Smooth muscle cell (in vitro differentiated cells): ENCODE results near the gene FANCC. TPM values are rescaled to one million over a fixed set of nuclear protein-coding genes. Genes with fewer than 3 reads are reported as not detected.

Experiments used
- DNase-seq: peaks from one replicate; lab custom pipeline; 2025; ENCODE audit not compliant: unreplicated experiment; lab: John Stamatoyannopoulos, UW
- H2AFZ ChIP-seq: fragments of 200-600 bp; sonication (generic); 2 replicates; pipeline ENCODE4 v1.6.0; 2016; ENCODE audit warnings: antibody characterized with exemption, low read depth, mild to moderate bottlenecking
- H3F3A ChIP-seq: fragments of 200-600 bp; sonication (generic); 2 replicates; pipeline ENCODE4 v1.6.0; 2017; ENCODE audit warnings: antibody characterized with exemption, low read depth
- H3K27ac ChIP-seq: fragments of 200-600 bp; sonication (generic); 2 replicates; pipeline ENCODE4 v1.5.1; 2016; ENCODE audit warnings: low read depth, mild to moderate bottlenecking
- H3K27me3 ChIP-seq: fragments of 200-600 bp; sonication (generic); 2 replicates; pipeline ENCODE4 v1.6.1; 2016; ENCODE audit warnings: low read depth, mild to moderate bottlenecking
- H3K36me3 ChIP-seq: fragments of 200-600 bp; sonication (generic); 2 replicates; pipeline ENCODE4 v1.5.1; 2016; ENCODE audit warnings: low read depth
- H3K4me1 ChIP-seq: fragments of 200-600 bp; sonication (generic); 2 replicates; pipeline ENCODE4 v1.5.1; 2016; ENCODE audit warnings: low read depth
- H3K4me2 ChIP-seq: fragments of 200-600 bp; sonication (generic); 2 replicates; pipeline ENCODE4 v1.6.0; 2016; ENCODE audit warnings: mild to moderate bottlenecking
- H3K4me3 ChIP-seq: fragments of 200-600 bp; sonication (generic); 2 replicates; pipeline ENCODE4 v1.5.1; 2016; ENCODE audit warnings: mild to moderate bottlenecking
- H3K79me2 ChIP-seq: fragments of 200-600 bp; sonication (generic); 2 replicates; pipeline ENCODE4 v1.6.0; 2016; ENCODE audit warnings: low read depth, mild to moderate bottlenecking
- H3K9ac ChIP-seq: fragments of 200-600 bp; sonication (generic); 2 replicates; pipeline ENCODE4 v1.6.0; 2016; ENCODE audit warnings: low read depth
- H3K9me3 ChIP-seq: fragments of 200-600 bp; sonication (generic); replicated peaks from 2 replicates; pipeline ENCODE4 v1.5.1; 2016; ENCODE audit warnings: low read depth
- H4K20me1 ChIP-seq: fragments of 200-600 bp; sonication (generic); 2 replicates; pipeline ENCODE4 v1.6.0; 2016; ENCODE audit warnings: low read depth
- WGBS: methylation state at CpG from one replicate; pipeline ENCODE4 v1.1.7; 2016; ENCODE audit warnings: low lambda C conversion rate; 5-methylcytosine and 5-hydroxymethylcytosine counted together
- polyA plus RNA-seq: library from polyadenylated mRNA; unstranded; fragments of >200 nt; fragmentation: Nextera tagmentation; extraction: Ambion mirVana; gene quantifications from 2 replicates; pipeline ENCODE4 v1.2.1, GENCODE V29; 2016
- total RNA-seq: library from RNA; depleted of rRNA; stranded (reverse); fragments of >200 nt; gene quantifications from 2 replicates; pipeline ENCODE4 v1.2.3, GENCODE V29; 2014
- TF ChIP-seq, protein P1 (sequence below): fragments of 200-600 bp; sonication (generic); IDR thresholded peaks from 2 replicates; pipeline ENCODE4 v1.5.1; 2017; ENCODE audit warnings: borderline replicate concordance, mild to moderate bottlenecking, antibody characterized with exemption; ENCODE audit not compliant: insufficient read depth, poor library complexity, severe bottlenecking

Gene FANCC
- total and polyA plus RNA-seq, 2 experiments from 2014 or later, result 11.0 to 11.2 TPM

DNA sequence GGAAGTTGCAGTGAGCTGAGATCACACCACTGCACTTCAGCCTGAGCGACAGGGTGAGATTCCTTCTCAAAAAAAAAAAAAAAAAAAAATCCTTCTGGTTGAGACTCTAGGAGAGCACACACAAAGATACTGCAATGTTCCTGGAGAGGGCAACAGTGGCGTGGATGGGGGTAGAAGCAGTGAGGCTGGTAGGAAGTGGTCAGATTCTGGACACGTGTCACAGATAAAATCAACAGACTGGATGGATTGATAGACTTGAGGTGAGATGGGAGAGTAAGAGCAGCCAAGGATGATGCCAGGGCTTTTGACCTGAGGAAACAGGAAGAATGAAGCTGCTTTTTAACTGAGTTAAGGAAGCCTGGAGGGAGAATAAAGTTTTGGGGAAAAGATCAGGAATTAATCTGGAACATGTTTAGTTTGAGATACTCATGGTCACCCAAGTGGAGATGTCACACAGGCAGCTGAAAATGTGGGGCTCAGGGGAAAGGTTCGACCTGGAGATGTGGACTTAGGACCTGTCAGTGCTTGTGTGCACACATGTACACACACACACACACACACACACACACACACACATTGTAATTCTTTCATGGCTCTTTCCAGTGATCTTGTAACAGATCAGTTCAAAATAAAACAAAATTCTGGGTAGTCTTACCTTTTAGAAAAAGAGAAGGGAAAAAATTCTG, 88.1 kb downstream of the FANCC start:
- Histone ChIP-seq H3K4me1 (no peaks in the 10 kb centered on the region), H3K4me3 (no peak overlapping the region), H3K27me3 (no peaks in the 10 kb centered on the region), H3K36me3 (no peaks in the 10 kb centered on the region), H3K27ac (no peak overlapping the region), H2AFZ (no peak overlapping the region), H3K9me3 (no peaks in the 10 kb centered on the region), H4K20me1 (no peaks in the 10 kb centered on the region), H3K9ac (no peak overlapping the region), H3F3A (no peaks in the 10 kb centered on the region), H3K4me2 (no peak overlapping the region), H3K79me2 (no peaks in the 10 kb centered on the region)
- DNase-seq, result no peak
- WGBS, result 96% methylated on average over 4 of the region's 4 CpGs
- TF ChIP-seq, protein P1, sequence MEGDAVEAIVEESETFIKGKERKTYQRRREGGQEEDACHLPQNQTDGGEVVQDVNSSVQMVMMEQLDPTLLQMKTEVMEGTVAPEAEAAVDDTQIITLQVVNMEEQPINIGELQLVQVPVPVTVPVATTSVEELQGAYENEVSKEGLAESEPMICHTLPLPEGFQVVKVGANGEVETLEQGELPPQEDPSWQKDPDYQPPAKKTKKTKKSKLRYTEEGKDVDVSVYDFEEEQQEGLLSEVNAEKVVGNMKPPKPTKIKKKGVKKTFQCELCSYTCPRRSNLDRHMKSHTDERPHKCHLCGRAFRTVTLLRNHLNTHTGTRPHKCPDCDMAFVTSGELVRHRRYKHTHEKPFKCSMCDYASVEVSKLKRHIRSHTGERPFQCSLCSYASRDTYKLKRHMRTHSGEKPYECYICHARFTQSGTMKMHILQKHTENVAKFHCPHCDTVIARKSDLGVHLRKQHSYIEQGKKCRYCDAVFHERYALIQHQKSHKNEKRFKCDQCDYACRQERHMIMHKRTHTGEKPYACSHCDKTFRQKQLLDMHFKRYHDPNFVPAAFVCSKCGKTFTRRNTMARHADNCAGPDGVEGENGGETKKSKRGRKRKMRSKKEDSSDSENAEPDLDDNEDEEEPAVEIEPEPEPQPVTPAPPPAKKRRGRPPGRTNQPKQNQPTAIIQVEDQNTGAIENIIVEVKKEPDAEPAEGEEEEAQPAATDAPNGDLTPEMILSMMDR, result no peak

DNA sequence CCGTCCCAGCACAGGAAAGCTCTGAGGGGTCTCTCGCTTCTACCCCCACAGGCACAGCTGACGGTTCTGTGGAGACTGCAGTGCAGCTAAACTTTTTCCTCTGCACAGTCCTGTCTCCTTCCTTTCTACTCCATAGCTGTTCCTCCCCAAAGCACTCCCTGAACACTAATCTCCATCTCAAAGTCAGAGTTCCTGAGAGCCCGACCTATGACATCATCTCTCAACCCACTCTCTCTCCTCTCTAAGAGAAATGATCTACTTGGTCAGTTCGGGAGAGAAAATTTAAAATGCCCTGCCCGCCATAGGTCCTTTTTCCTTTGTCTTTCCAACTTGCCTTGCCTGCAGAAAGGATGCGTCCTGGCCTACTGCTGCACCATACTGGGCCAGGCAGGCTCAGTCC, 90.6 kb downstream of the FANCC start:
- no peak overlapping the region for H3K4me3 ChIP-seq
- H3K27me3 ChIP-seq, result no peaks in the 10 kb centered on the region
- no peaks in the 10 kb centered on the region for H3K9me3 ChIP-seq
- H2AFZ ChIP-seq, result no peak overlapping the region
- H3K4me1 ChIP-seq, result no peaks in the 10 kb centered on the region
- TF ChIP-seq, protein P1, result no peak
- 65% methylated on average over 7 of the region's 7 CpGs for WGBS
- no peaks in the 10 kb centered on the region for H4K20me1 ChIP-seq
- no peaks in the 10 kb centered on the region for H3K79me2 ChIP-seq
- H3K27ac ChIP-seq, result no peak overlapping the region
- no peak overlapping the region for H3K4me2 ChIP-seq
- no peaks in the 10 kb centered on the region for H3F3A ChIP-seq
- no peaks in the 10 kb centered on the region for H3K36me3 ChIP-seq
- no peak for DNase-seq
- no peak overlapping the region for H3K9ac ChIP-seq

GRCh38 chr9:95225726-95226106, 91.8 kb downstream of the FANCC start:
- no peak overlapping the region for H3K4me3 ChIP-seq
- DNase-seq, result no peak
- H3K9ac ChIP-seq, result no peak overlapping the region
- H3K27me3 ChIP-seq, result no peaks in the 10 kb centered on the region
- no peak overlapping the region for H3K27ac ChIP-seq
- H4K20me1 ChIP-seq, result no peaks in the 10 kb centered on the region
- H3F3A ChIP-seq, result no peaks in the 10 kb centered on the region
- H3K79me2 ChIP-seq, result no peaks in the 10 kb centered on the region
- H3K4me2 ChIP-seq, result no peak overlapping the region
- TF ChIP-seq, protein P1, result no peak
- H3K36me3 ChIP-seq, result no peaks in the 10 kb centered on the region
- H2AFZ ChIP-seq, result no peak overlapping the region
- no peaks in the 10 kb centered on the region for H3K4me1 ChIP-seq
- H3K9me3 ChIP-seq, result no peaks in the 10 kb centered on the region

GRCh38 chr9:95225076-95225725, 92.3 kb downstream of the FANCC start:
- TF ChIP-seq, protein P1, result no peak
- H3K4me3 ChIP-seq, result no peak overlapping the region
- no peaks in the 10 kb centered on the region for H3K36me3 ChIP-seq
- no peaks in the 10 kb centered on the region for H4K20me1 ChIP-seq
- WGBS, result 65% methylated on average over 5 of the region's 5 CpGs
- H3K79me2 ChIP-seq, result no peaks in the 10 kb centered on the region
- H3K9me3 ChIP-seq, result no peaks in the 10 kb centered on the region
- no peaks in the 10 kb centered on the region for H3K27me3 ChIP-seq
- no peak for DNase-seq
- no peak overlapping the region for H2AFZ ChIP-seq
- no peaks in the 10 kb centered on the region for H3F3A ChIP-seq
- no peak overlapping the region for H3K27ac ChIP-seq
- H3K9ac ChIP-seq, result no peak overlapping the region
- H3K4me1 ChIP-seq, result no peaks in the 10 kb centered on the region
- no peak overlapping the region for H3K4me2 ChIP-seq
